MV-4-11 (cell line): ENCODE data around the gene MAN1C1.
"Not testable (repeated sequence)": the region's sequence is repeated elsewhere in the genome, so short reads cannot be mapped to it uniquely, and the experiment has no call there.

ENCODE experiments used
- DNase-seq: peaks from one replicate; lab custom pipeline; 2025; lab: John Stamatoyannopoulos, UW

The MAN1C1 gene

GRCh38 chr1:25716320-25716719 is 99.7 kb downstream of the MAN1C1 start:
- no peak for DNase-seq

- DNase-seq = no peak
Observed at GRCh38 chr1:25718732-25719131, 102.1 kb downstream of the MAN1C1 start.

GRCh38 chr1:25720624-25721023 is 104.0 kb downstream of the MAN1C1 start:
- DNase-seq = no peak

- DNase-seq = no peak
Observed at GRCh38 chr1:25723250-25723880, 106.8 kb downstream of the MAN1C1 start.

- DNase-seq = no peak
Observed at GRCh38 chr1:25724201-25724600, 107.6 kb downstream of the MAN1C1 start.

- DNase-seq = no peak
Observed at GRCh38 chr1:25724966-25725365, 108.4 kb downstream of the MAN1C1 start.

- DNase-seq = no peak
Observed at GRCh38 chr1:25725482-25725881, 108.9 kb downstream of the MAN1C1 start.

- DNase-seq = no peak
Observed at GRCh38 chr1:25727088-25727487, 110.5 kb downstream of the MAN1C1 start.

- no peak for DNase-seq
Observed at GRCh38 chr1:25727635-25728286, 111.2 kb downstream of the MAN1C1 start.

- DNase-seq = no peak
Observed at GRCh38 chr1:25728301-25728935, 111.8 kb downstream of the MAN1C1 start.

GRCh38 chr1:25729045-25729444 is 112.5 kb downstream of the MAN1C1 start:
- DNase-seq = no peak

GRCh38 chr1:25729790-25730644 is 113.4 kb downstream of the MAN1C1 start:
- no peak for DNase-seq

- DNase-seq = no peak
Observed at GRCh38 chr1:25731148-25731547, 114.6 kb downstream of the MAN1C1 start.

- no peak for DNase-seq
Observed at GRCh38 chr1:25731626-25732370, 115.2 kb downstream of the MAN1C1 start.

GRCh38 chr1:25732821-25733220 is 116.2 kb downstream of the MAN1C1 start:
- no peak for DNase-seq

GRCh38 chr1:25733271-25733670 is 116.7 kb downstream of the MAN1C1 start:
- no peak for DNase-seq

GRCh38 chr1:25734991-25735390 is 118.4 kb downstream of the MAN1C1 start:
- DNase-seq = not testable (repeated sequence)

GRCh38 chr1:25735956-25736529 is 119.5 kb downstream of the MAN1C1 start:
- DNase-seq = no peak

- no peak for DNase-seq
Observed at GRCh38 chr1:25737130-25737529, 120.5 kb downstream of the MAN1C1 start.

GRCh38 chr1:25738499-25738898 is 121.9 kb downstream of the MAN1C1 start:
- DNase-seq = no peak

- DNase-seq = no peak
Observed at GRCh38 chr1:25739341-25739740, 122.8 kb downstream of the MAN1C1 start.
